Measurements from ENCODE around the gene IL10.

Gene IL10

GRCh38 chr1:206771338-206771692 lies 979 bp downstream of the IL10 start:
- H3F3A ChIP-seq (ENCODE audit: low read depth), result no peaks in the 10 kb centered on the region
- H3K4me1 ChIP-seq (ENCODE audit: insufficient read depth, low read length, poor library complexity, severe bottlenecking), result peaks cover 91% of the 10 kb centered on the region
- TF ChIP-seq EZH2phosphoT487 (IDR thresholded peaks at IDR 0.05; ENCODE audit: borderline replicate concordance) (no peak), CTCF (conservative IDR thresholded peaks at IDR 0.05; ENCODE audit: low read length) (no peak)
- H3K27me3 ChIP-seq (ENCODE audit: insufficient read depth, low read length, poor library complexity, severe bottlenecking), result no peaks in the 10 kb centered on the region
- H4K20me1 ChIP-seq (ENCODE audit: insufficient read depth, low read length, poor library complexity, severe bottlenecking), result no peaks in the 10 kb centered on the region
- H3K9me2 ChIP-seq (replicated peaks; ENCODE audit: low read depth, low read length), result no peaks in the 10 kb centered on the region
- no peak overlapping the region for H3K4me3 ChIP-seq (ENCODE audit: low read length, poor library complexity, severe bottlenecking)
- no peaks in the 10 kb centered on the region for H3K79me2 ChIP-seq (ENCODE audit: insufficient read depth, low read length)
- no peaks in the 10 kb centered on the region for H3K9me3 ChIP-seq (ENCODE audit: insufficient read depth, low read depth, low read length)
- peak overlapping the region; percentile 45 for H3K4me2 ChIP-seq (ENCODE audit: low read depth, low read length, poor library complexity, severe bottlenecking)
- H3K36me3 ChIP-seq (ENCODE audit: insufficient read depth, low read length), result no peaks in the 10 kb centered on the region
- peak overlapping the region; percentile 46 for H3K9ac ChIP-seq (ENCODE audit: low read depth, low read length, poor library complexity, severe bottlenecking)
- H2AFZ ChIP-seq (ENCODE audit: low read length), result no peak overlapping the region

GRCh38 chr1:206770531-206771337 lies 1.6 kb downstream of the IL10 start, which contains the start of gene IL19:
TSS of gene IL19 (plus strand) at chr1:206770773. CDS start at chr1:206836663, 65,890 bp downstream.
- Histone ChIP-seq H3K27me3 (ENCODE audit: insufficient read depth, low read length, poor library complexity, severe bottlenecking) (no peaks in the 10 kb centered on the region), H3K4me1 (ENCODE audit: insufficient read depth, low read length, poor library complexity, severe bottlenecking) (peaks cover 91% of the 10 kb centered on the region), H3F3A (ENCODE audit: low read depth) (no peaks in the 10 kb centered on the region), H3K9me3 (ENCODE audit: insufficient read depth, low read depth, low read length) (no peaks in the 10 kb centered on the region), H2AFZ (ENCODE audit: low read length) (0 out of 2 replicates have a peak within 1 kb of the TSS, but pooled peaks have one; percentile 3), H4K20me1 (ENCODE audit: insufficient read depth, low read length, poor library complexity, severe bottlenecking) (no peaks in the 10 kb centered on the region), H3K9me2 (replicated peaks; ENCODE audit: low read depth, low read length) (no peaks in the 10 kb centered on the region), H3K4me2 (ENCODE audit: low read depth, low read length, poor library complexity, severe bottlenecking) (peak within 1 kb of the TSS; percentile 45), H3K9ac (ENCODE audit: low read depth, low read length, poor library complexity, severe bottlenecking) (peak within 1 kb of the TSS; percentile 46), H3K36me3 (ENCODE audit: insufficient read depth, low read length) (no peaks in the 10 kb centered on the region), H3K79me2 (ENCODE audit: insufficient read depth, low read length) (no peaks in the 10 kb centered on the region), H3K4me3 (ENCODE audit: low read length, poor library complexity, severe bottlenecking) (no peak within 1 kb of the TSS)
- TF ChIP-seq CTCF (conservative IDR thresholded peaks at IDR 0.05; ENCODE audit: low read length) (no peak), EZH2phosphoT487 (IDR thresholded peaks at IDR 0.05; ENCODE audit: borderline replicate concordance) (no peak)

- 0 out of 2 replicates have a peak overlapping the region, but pooled peaks have one; percentile 0 for H2AFZ ChIP-seq (ENCODE audit: low read length)
- no peak for TF ChIP-seq CTCF (conservative IDR thresholded peaks at IDR 0.05; ENCODE audit: low read length)
- no peak for TF ChIP-seq EZH2phosphoT487 (IDR thresholded peaks at IDR 0.05; ENCODE audit: borderline replicate concordance)
- H3K36me3 ChIP-seq (ENCODE audit: insufficient read depth, low read length), result no peaks in the 10 kb centered on the region
- H3K4me1 ChIP-seq (ENCODE audit: insufficient read depth, low read length, poor library complexity, severe bottlenecking), result peaks cover 88% of the 10 kb centered on the region
- no peaks in the 10 kb centered on the region for H3K27me3 ChIP-seq (ENCODE audit: insufficient read depth, low read length, poor library complexity, severe bottlenecking)
- H3F3A ChIP-seq (ENCODE audit: low read depth), result peaks cover 4% of the 10 kb centered on the region; the same call in 1 of the 2 replicates
- H3K9me3 ChIP-seq (ENCODE audit: insufficient read depth, low read depth, low read length), result no peaks in the 10 kb centered on the region
- H3K9me2 ChIP-seq (replicated peaks; ENCODE audit: low read depth, low read length), result no peaks in the 10 kb centered on the region
- H3K9ac ChIP-seq (ENCODE audit: low read depth, low read length, poor library complexity, severe bottlenecking), result peak overlapping the region; percentile 46
- H4K20me1 ChIP-seq (ENCODE audit: insufficient read depth, low read length, poor library complexity, severe bottlenecking), result no peaks in the 10 kb centered on the region
- H3K79me2 ChIP-seq (ENCODE audit: insufficient read depth, low read length), result no peaks in the 10 kb centered on the region
- H3K4me2 ChIP-seq (ENCODE audit: low read depth, low read length, poor library complexity, severe bottlenecking), result peak overlapping the region; percentile 45
- H3K4me3 ChIP-seq (ENCODE audit: low read length, poor library complexity, severe bottlenecking), result no peak overlapping the region
Measured at GRCh38 chr1:206769304-206769731, 3.0 kb downstream of the IL10 start.

Data from Loucy (cell line).